K562 (cell line): ENCODE measurements around the gene SNIP1. TPM values are rescaled to one million over a fixed set of nuclear protein-coding genes. Genes with fewer than 3 reads are reported as not detected.

Experiments
- ATF6 ChIP-seq: sonication (generic); formaldehyde crosslinking; IDR thresholded peaks from 2 replicates; pipeline ENCODE4 v1.4.0; 2020; ENCODE audit warnings: mild to moderate bottlenecking, missing genetic modification reagents
- CTBP1 ChIP-seq: fragments of 450-650 bp; IDR thresholded peaks from 2 replicates; pipeline ENCODE4 v1.6.1; 2016; ENCODE audit warnings: borderline replicate concordance
- DIDO1 ChIP-seq: fragments of 450-650 bp; IDR thresholded peaks from 2 replicates; pipeline ENCODE4 v1.6.1; 2016; ENCODE audit warnings: low read depth, missing biosample characterization, missing genetic modification characterization
- HDGF ChIP-seq: fragments of 450-650 bp; IDR thresholded peaks from 2 replicates; pipeline ENCODE4 v1.6.1; 2016
- HLTF ChIP-seq: fragments of 450-650 bp; IDR thresholded peaks from 2 replicates; pipeline ENCODE4 v1.6.1; 2016
- KAT2B ChIP-seq: IDR thresholded peaks from one replicate; pipeline ENCODE4 v1.6.1; 2012; ENCODE audit warnings: low read depth, mild to moderate bottlenecking, control low read depth, inconsistent platforms, low read length, moderate library complexity
- LCOR ChIP-seq: sonication (generic); formaldehyde crosslinking; IDR thresholded peaks from 2 replicates; pipeline ENCODE4 v1.8.0; 2022; ENCODE audit warnings: mild to moderate bottlenecking, missing genetic modification reagents
- MCM7 ChIP-seq, 2 experiments: fragments of 450-650 bp; IDR thresholded peaks; 2 replicates each; pipeline ENCODE4 v1.6.1; 2016 to 2018
- MIER1 ChIP-seq: fragments of 450-650 bp; IDR thresholded peaks from 2 replicates; pipeline ENCODE4 v1.6.1; 2016; ENCODE audit warnings: antibody characterized with exemption, mild to moderate bottlenecking, low read depth
- NBN ChIP-seq: fragments of 450-650 bp; IDR thresholded peaks from 2 replicates; pipeline ENCODE4 v1.6.1; 2016; ENCODE audit warnings: low read depth, mild to moderate bottlenecking
- RB1 ChIP-seq: fragments of 450-650 bp; IDR thresholded peaks from 2 replicates; pipeline ENCODE4 v1.6.1; 2017; ENCODE audit warnings: low read depth, mild to moderate bottlenecking
- SNRNP70 ChIP-seq: fragments of 200-400 bp; formaldehyde crosslinking; optimal IDR thresholded peaks from 2 replicates; pipeline ENCODE3; 2017; ENCODE audit warnings: low read depth, low read length
- TGIF2 ChIP-seq: sonication (generic); formaldehyde crosslinking; IDR thresholded peaks from 2 replicates; pipeline ENCODE4 v1.8.1; 2022; ENCODE audit warnings: mild to moderate bottlenecking, missing genetic modification reagents, moderate library complexity
- TOE1 ChIP-seq, 2 experiments: fragments of 450-650 bp in 1 of 2; sonication (generic) in 1 of 2; formaldehyde crosslinking in 1 of 2; IDR thresholded peaks; 2 replicates each; pipeline versions ENCODE4 v1.7.1 to v1.8.0; 2016 to 2022; ENCODE audit warnings: borderline replicate concordance in 2 of 2, mild to moderate bottlenecking in 2 of 2, antibody characterized with exemption in 1 of 2, inconsistent platforms in 1 of 2, low read depth in 1 of 2, missing genetic modification reagents in 1 of 2, moderate library complexity in 1 of 2
- TRIM28 ChIP-seq: fragments of 450-650 bp; IDR thresholded peaks from 2 replicates; pipeline ENCODE4 v1.6.1; 2017
- ZBTB12 ChIP-seq: fragments of 250-450 bp; sonication (Bioruptor Pico); IDR thresholded peaks from 2 replicates; pipeline ENCODE4 v1.4.0; 2020
- ZC3H4 ChIP-seq: sonication (generic); formaldehyde crosslinking; IDR thresholded peaks from 2 replicates; pipeline ENCODE4 v1.9.0; 2021; ENCODE audit warnings: missing genetic modification reagents, borderline replicate concordance
- ZNF175 ChIP-seq: fragments of 200-800 bp; sonication (Bioruptor generic); IDR thresholded peaks from 2 replicates; pipeline ENCODE4 v1.6.1; 2016; ENCODE audit warnings: low read depth, mild to moderate bottlenecking, missing genetic modification characterization, missing compliant biosample characterization
- ZNF197 ChIP-seq: fragments of 200-800 bp; sonication (Bioruptor generic); IDR thresholded peaks from 2 replicates; pipeline ENCODE4 v1.6.1; 2016; ENCODE audit warnings: low read depth, missing genetic modification characterization, missing compliant biosample characterization
- ZNF764 ChIP-seq: fragments of 250-450 bp; sonication (Bioruptor Pico); IDR thresholded peaks from 2 replicates; pipeline ENCODE4 v1.4.0; 2020; ENCODE audit warnings: low read depth, mild to moderate bottlenecking, moderate library complexity
- polyA plus RNA-seq, 8 experiments: library from polyadenylated mRNA; depleted of rRNA in 4 of 8; stranded (reverse) in 5 of 8; unstranded in 3 of 8; fragments of >200 nt; fragmentation: Nextera tagmentation in 2 of 8; fragmentation: Illumina TruSeq in 1 of 8; extraction: Ambion mirVana in 2 of 8; extraction: Trizol in 1 of 8; gene quantifications; 2 replicates each; pipeline versions ENCODE4 v1.2.1 to v1.2.3, GENCODE V29; 2011 to 2014; ENCODE audit warnings: inconsistent platforms in 1 of 8, missing spikeins in 1 of 8
- total RNA-seq, 7 experiments: library from RNA; depleted of rRNA in 6 of 7; stranded (reverse); fragments of >200 nt in 6 of 7; fragmentation: Illumina TruSeq in 2 of 7; extraction: Trizol in 2 of 7; gene quantifications; 2 replicates each; pipeline versions ENCODE4 v1.2.1 to v1.2.3, GENCODE V29; 2011 to 2021; ENCODE audit warnings: low replicate concordance in 1 of 7
- TF ChIP-seq, protein P1 (sequence below): fragments of 250-450 bp; sonication (Bioruptor Pico); IDR thresholded peaks from 2 replicates; pipeline ENCODE4 v1.5.0; 2021; ENCODE audit warnings: mild to moderate bottlenecking, borderline replicate concordance
- TF ChIP-seq, protein P2 (sequence below): fragments of 450-650 bp; IDR thresholded peaks from 2 replicates; pipeline ENCODE4 v1.6.1; 2016

SNIP1 gene
- total and polyA plus RNA-seq, 9 of the 15 experiments (the other 6 are each of a cell fraction or from before 2014, with no cell fraction given) = 2.9 to 25.9 (median 14.6) TPM

DNA sequence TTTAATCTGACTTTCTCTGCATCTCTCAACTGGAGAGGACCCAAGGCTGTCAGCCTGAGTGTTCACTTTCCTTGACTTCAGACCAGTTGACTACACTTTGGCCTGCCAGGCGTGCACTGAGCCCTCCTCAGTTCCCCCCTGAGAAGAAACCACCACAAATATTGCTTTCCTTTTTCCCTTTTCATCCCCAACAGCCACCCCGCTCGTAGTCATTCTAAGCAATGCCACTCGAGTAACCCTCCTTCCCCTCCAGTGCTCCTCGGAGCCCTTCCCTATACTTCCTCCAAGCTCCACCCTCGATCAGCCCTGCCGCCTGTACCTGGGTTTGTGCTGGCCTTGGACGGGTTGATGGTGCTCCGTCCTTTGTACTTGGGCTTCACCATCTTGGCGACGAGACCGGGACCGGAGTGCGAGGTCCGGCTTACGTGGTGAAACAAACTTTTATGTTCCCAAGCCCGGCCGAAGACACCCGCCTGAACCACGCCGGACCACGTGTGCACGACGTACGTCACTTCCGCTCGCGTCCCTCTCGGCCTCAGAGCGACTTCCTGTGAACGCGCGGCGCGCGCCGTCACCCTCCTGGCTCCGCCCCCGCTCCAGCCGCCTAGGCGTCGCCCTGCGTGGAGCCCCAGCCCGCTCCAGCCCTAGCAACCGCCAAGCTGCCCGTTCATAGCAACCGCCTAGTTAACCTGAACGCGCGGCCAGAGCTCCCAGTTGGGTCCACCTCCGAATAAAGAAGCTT is 41.5 kb upstream of the SNIP1 start, which contains the start of gene GNL2 (continued):
- peak; percentile 88 for TF ChIP-seq ZBTB12
- no peak for TF ChIP-seq TRIM28
- TF ChIP-seq ZNF175 (CRISPR knock-in tag) = peak; percentile 59; the same call in 1 of the 2 replicates
- TF ChIP-seq NBN = no peak
- TF ChIP-seq HLTF = peak; percentile 58; the same call in 1 of the 2 replicates
- TF ChIP-seq HDGF = no peak
- TF ChIP-seq TOE1 (IDR thresholded peaks at IDR 0.05; ENCODE audit: borderline replicate concordance) = peak; percentile 69
- TF ChIP-seq TOE1 (CRISPR knock-in tag; IDR thresholded peaks at IDR 0.05; ENCODE audit: borderline replicate concordance, low read depth) = no peak
- peak; percentile 79; the same call in 1 of the 2 replicates for TF ChIP-seq RB1
- TF ChIP-seq KAT2B = no peak
- TF ChIP-seq DIDO1 (tag) = peak; percentile 67; the same call in 1 of the 2 replicates
- TF ChIP-seq MIER1 = no peak
- no peak for TF ChIP-seq SNRNP70
- TF ChIP-seq ZC3H4 (CRISPR knock-in tag) = no peak
- peak; percentile 95; the same call in 1 of the 2 replicates for TF ChIP-seq ATF6 (CRISPR knock-in tag)
- TF ChIP-seq, protein P1, sequence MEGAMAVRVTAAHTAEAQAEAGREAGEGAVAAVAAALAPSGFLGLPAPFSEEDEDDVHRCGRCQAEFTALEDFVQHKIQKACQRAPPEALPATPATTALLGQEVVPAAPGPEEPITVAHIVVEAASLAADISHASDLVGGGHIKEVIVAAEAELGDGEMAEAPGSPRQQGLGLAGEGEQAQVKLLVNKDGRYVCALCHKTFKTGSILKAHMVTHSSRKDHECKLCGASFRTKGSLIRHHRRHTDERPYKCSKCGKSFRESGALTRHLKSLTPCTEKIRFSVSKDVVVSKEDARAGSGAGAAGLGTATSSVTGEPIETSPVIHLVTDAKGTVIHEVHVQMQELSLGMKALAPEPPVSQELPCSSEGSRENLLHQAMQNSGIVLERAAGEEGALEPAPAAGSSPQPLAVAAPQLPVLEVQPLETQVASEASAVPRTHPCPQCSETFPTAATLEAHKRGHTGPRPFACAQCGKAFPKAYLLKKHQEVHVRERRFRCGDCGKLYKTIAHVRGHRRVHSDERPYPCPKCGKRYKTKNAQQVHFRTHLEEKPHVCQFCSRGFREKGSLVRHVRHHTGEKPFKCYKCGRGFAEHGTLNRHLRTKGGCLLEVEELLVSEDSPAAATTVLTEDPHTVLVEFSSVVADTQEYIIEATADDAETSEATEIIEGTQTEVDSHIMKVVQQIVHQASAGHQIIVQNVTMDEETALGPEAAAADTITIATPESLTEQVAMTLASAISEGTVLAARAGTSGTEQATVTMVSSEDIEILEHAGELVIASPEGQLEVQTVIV (CRISPR knock-in tag) = no peak
- TF ChIP-seq ZNF764 (CRISPR knock-in tag) = no peak
- peak; percentile 58; the same call in 1 of the 2 replicates for TF ChIP-seq TGIF2 (CRISPR knock-in tag)
- TF ChIP-seq CTBP1 = peak; percentile 84; the same call in 1 of the 2 replicates
- TF ChIP-seq, protein P2, sequence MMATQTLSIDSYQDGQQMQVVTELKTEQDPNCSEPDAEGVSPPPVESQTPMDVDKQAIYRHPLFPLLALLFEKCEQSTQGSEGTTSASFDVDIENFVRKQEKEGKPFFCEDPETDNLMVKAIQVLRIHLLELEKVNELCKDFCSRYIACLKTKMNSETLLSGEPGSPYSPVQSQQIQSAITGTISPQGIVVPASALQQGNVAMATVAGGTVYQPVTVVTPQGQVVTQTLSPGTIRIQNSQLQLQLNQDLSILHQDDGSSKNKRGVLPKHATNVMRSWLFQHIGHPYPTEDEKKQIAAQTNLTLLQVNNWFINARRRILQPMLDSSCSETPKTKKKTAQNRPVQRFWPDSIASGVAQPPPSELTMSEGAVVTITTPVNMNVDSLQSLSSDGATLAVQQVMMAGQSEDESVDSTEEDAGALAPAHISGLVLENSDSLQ = peak; percentile 25; the same call in 1 of the 2 replicates
- TF ChIP-seq LCOR (CRISPR knock-in tag) = peak; percentile 70; the same call in 1 of the 2 replicates
- TF ChIP-seq ZNF197 = peak; percentile 32; the same call in 1 of the 2 replicates
- TF ChIP-seq MCM7 (IDR thresholded peaks at IDR 0.05) = 0 out of 4 replicates have a peak, but pooled peaks of 1 of the 2 experiments have one; percentile 36
